ENCODE measurements around the gene COMT. TPM values are rescaled to one million over a fixed set of nuclear protein-coding genes. Genes with fewer than 3 reads are reported as not detected.

The COMT gene
- total RNA-seq, 1 experiment from 2014 or later: 109 TPM

- ChIA-PET CTCF (interaction anchor here (1.2 kb wide), 1 partner anchor 174 kb away, joined by 8 read pairs; no protein-coding TSS in a partner anchor), RAD21 (ENCODE audit: low non-redundant PET in 1 of 2, low total read pairs in 2 of 2, uncharacterized antibody in 2 of 2, unreplicated experiment in 2 of 2) (no interaction called here), POLR2A (interaction anchor here (0.8 kb wide), 1 partner anchor 14 kb away, joined by 3 read pairs; no protein-coding TSS in a partner anchor)
- Histone ChIP-seq H3K4me2 (ENCODE audit: low read length) (no peak overlapping the region), H2AFZ (ENCODE audit: low read depth, low read length, poor library complexity, severe bottlenecking) (no peak overlapping the region), H3K9me2 (ENCODE audit: insufficient read depth) (no peaks in the 10 kb centered on the region), H3K9me3 (ENCODE audit: control insufficient read depth in 1 of 2, insufficient read depth in 1 of 2, low read depth in 1 of 2, low read length in 2 of 2) (no peaks in the 10 kb centered on the region), H4K20me1 (ENCODE audit: insufficient read depth) (no peaks in the 10 kb centered on the region), H3K27me3 (ENCODE audit: insufficient read depth, low read length) (no peaks in the 10 kb centered on the region), H3K4me1 (ENCODE audit: control insufficient read depth in 1 of 2, insufficient read depth in 2 of 2, low read length in 2 of 2) (no peaks in the 10 kb centered on the region), H3K4me3 (replicated peaks in 1 of 2; ENCODE audit: low read depth in 1 of 2, low read length in 2 of 2) (no peak overlapping the region), H3K27ac (ENCODE audit: low read depth, low read length) (no peak overlapping the region), H3K36me3 (ENCODE audit: control insufficient read depth in 1 of 2, insufficient read depth in 2 of 2, low read length in 2 of 2) (no peaks in the 10 kb centered on the region), H3K9ac (ENCODE audit: low read length) (no peak overlapping the region), H3K79me2 (ENCODE audit: insufficient read depth, low read length) (no peaks in the 10 kb centered on the region)
- ATAC-seq (no peak), DNase-seq (ENCODE audit: low read depth, low spot score) (no peak)
- no TSS peak for BruUV-seq (replicated peaks)
- no peak for TF ChIP-seq ZBTB33 (IDR thresholded peaks at IDR 0.05; ENCODE audit: extremely low read depth, insufficient replicate concordance, low read length)
- TF ChIP-seq SRF (IDR thresholded peaks at IDR 0.05; ENCODE audit: low read depth): no peak
- TF ChIP-seq ZNF274 (IDR thresholded peaks at IDR 0.05; ENCODE audit: low read depth, low read length): no peak
- no peak for TF ChIP-seq MAX (IDR thresholded peaks at IDR 0.05)
- TF ChIP-seq RAD21 (IDR thresholded peaks at IDR 0.05; ENCODE audit: low read depth): no peak
- TF ChIP-seq ZFX (IDR thresholded peaks at IDR 0.05): no peak
- no peak for TF ChIP-seq EGR1 (IDR thresholded peaks at IDR 0.05; ENCODE audit: low read depth)
- TF ChIP-seq ELF1 (IDR thresholded peaks at IDR 0.05; ENCODE audit: borderline replicate concordance, low read depth): no peak
- TF ChIP-seq POLR2A (IDR thresholded peaks at IDR 0.05; ENCODE audit: borderline replicate concordance, extremely low read depth, insufficient read depth, insufficient read length): no peak
- intact Hi-C loops (cut with micrococcal nuclease): no loop called here
Observed at GRCh38 chr22:19904935-19905334, 36.6 kb upstream of the COMT start.
